K562 (cell line): ENCODE data around the gene PHTF1. TPM values are rescaled to one million over a fixed set of nuclear protein-coding genes. Genes with fewer than 3 reads are reported as not detected.
A peak's percentile ranks its signal among the peaks of the same experiment; 100 is the strongest.

Experiments used
- ARID2 ChIP-seq: fragments of 450-650 bp; IDR thresholded peaks from 2 replicates; pipeline ENCODE4 v1.6.1; 2017; ENCODE audit warnings: antibody characterized with exemption, mild to moderate bottlenecking
- ATF4 ChIP-seq: fragments of 450-650 bp; formaldehyde crosslinking; IDR thresholded peaks from 2 replicates; pipeline ENCODE4 v1.4.0; 2022; ENCODE audit warnings: mild to moderate bottlenecking, moderate library complexity
- CBFB ChIP-seq: sonication (generic); formaldehyde crosslinking; IDR thresholded peaks from 2 replicates; pipeline ENCODE4 v1.4.0; 2020; ENCODE audit warnings: mild to moderate bottlenecking, missing genetic modification reagents
- DLX4 ChIP-seq: fragments of 250-450 bp; sonication (Bioruptor Pico); IDR thresholded peaks from 2 replicates; pipeline ENCODE4 v1.6.1; 2021; ENCODE audit warnings: mild to moderate bottlenecking
- IRF9 ChIP-seq: fragments of 450-650 bp; IDR thresholded peaks from 2 replicates; pipeline ENCODE4 v1.6.1; 2016; ENCODE audit warnings: missing biosample characterization, missing genetic modification characterization
- MTA1 ChIP-seq: fragments of 450-650 bp; IDR thresholded peaks from 2 replicates; pipeline ENCODE4 v1.6.1; 2017; ENCODE audit warnings: borderline replicate concordance
- TFAP4 ChIP-seq: sonication (generic); formaldehyde crosslinking; IDR thresholded peaks from 2 replicates; pipeline ENCODE4 v1.8.0; 2022; ENCODE audit warnings: missing genetic modification reagents, mild to moderate bottlenecking, moderate library complexity, borderline replicate concordance
- USF2 ChIP-seq: sonication (generic); formaldehyde crosslinking; IDR thresholded peaks from 2 replicates; pipeline ENCODE4 v1.5.0; 2020; ENCODE audit warnings: missing genetic modification reagents
- ZHX1 ChIP-seq: fragments of 150-350 bp; conservative IDR thresholded peaks from 2 replicates; pipeline ENCODE4 v1.6.1; 2014; ENCODE audit warnings: low read length
- ZNF592 ChIP-seq: fragments of 450-650 bp; IDR thresholded peaks from 2 replicates; pipeline ENCODE4 v1.6.1; 2017; ENCODE audit warnings: antibody characterized with exemption, mild to moderate bottlenecking
- ZNF644 ChIP-seq: fragments of 200-800 bp; sonication (Bioruptor generic); IDR thresholded peaks from 2 replicates; pipeline ENCODE4 v1.6.1; 2016; ENCODE audit warnings: low read depth, missing genetic modification characterization, missing compliant biosample characterization
- polyA plus RNA-seq, 8 experiments: library from polyadenylated mRNA; depleted of rRNA in 4 of 8; stranded (reverse) in 5 of 8; unstranded in 3 of 8; fragments of >200 nt; fragmentation: Nextera tagmentation in 2 of 8; fragmentation: Illumina TruSeq in 1 of 8; extraction: Ambion mirVana in 2 of 8; extraction: Trizol in 1 of 8; gene quantifications; 2 replicates each; pipeline versions ENCODE4 v1.2.1 to v1.2.3, GENCODE V29; 2011 to 2014; ENCODE audit warnings: inconsistent platforms in 1 of 8, missing spikeins in 1 of 8
- total RNA-seq, 7 experiments: library from RNA; depleted of rRNA in 6 of 7; stranded (reverse); fragments of >200 nt in 6 of 7; fragmentation: Illumina TruSeq in 2 of 7; extraction: Trizol in 2 of 7; gene quantifications; 2 replicates each; pipeline versions ENCODE4 v1.2.1 to v1.2.3, GENCODE V29; 2011 to 2021; ENCODE audit warnings: low replicate concordance in 1 of 7

The PHTF1 gene
- total and polyA plus RNA-seq, 9 of the 15 experiments (the other 6 are each of a cell fraction or from before 2014, with no cell fraction given): 8.4 to 36.2 (median 23.0) TPM

- TF ChIP-seq TFAP4 (CRISPR knock-in tag) (peak; percentile 84), ZNF592 (no peak; the same call in 1 of the 2 replicates), ZHX1 (no peak), DLX4 (CRISPR knock-in tag) (no peak), USF2 (no peak), MTA1 (peak; percentile 56; the same call in 1 of the 2 replicates), CBFB (CRISPR knock-in tag) (0 out of 2 replicates have a peak, but pooled peaks have one; percentile 65), ZNF644 (no peak), ARID2 (0 out of 2 replicates have a peak, but pooled peaks have one; percentile 4), ATF4 (CRISPR knock-in tag) (0 out of 2 replicates have a peak, but pooled peaks have one; percentile 10), IRF9 (tag) (no peak)
Observed at GRCh38 chr1:113759333-113760101, at the start of gene PHTF1 (continued).
